DOHH2 (cell line): ENCODE results near the gene PPP4R3A.

Experiments
- CTCF ChIP-seq: fragments of 200-600 bp; sonication (generic); IDR thresholded peaks from one replicate; pipeline ENCODE4 v1.5.1; 2014; ENCODE audit warnings: antibody characterized with exemption, mild to moderate bottlenecking, low read depth, low read length; ENCODE audit not compliant: poor library complexity, severe bottlenecking
- EZH2phosphoT487 ChIP-seq: fragments of 200-600 bp; sonication (generic); IDR thresholded peaks from 2 replicates; pipeline ENCODE4 v1.6.1; 2017; ENCODE audit warnings: borderline replicate concordance, mild to moderate bottlenecking, antibody characterized with exemption, low read length, moderate library complexity, mixed read lengths

GRCh38 chr14:91412939-91413338, 97.2 kb downstream of the PPP4R3A start:
- TF ChIP-seq CTCF: no peak
- TF ChIP-seq EZH2phosphoT487: no peak
